CD4-positive, CD25-positive, alpha-beta regulatory T cell (primary cell): Measurements from ENCODE around the gene CMPK2. TPM values are rescaled to one million over a fixed set of nuclear protein-coding genes. Genes with fewer than 3 reads are reported as not detected.
"Not testable (repeated sequence)": the region's sequence is repeated elsewhere in the genome, so short reads cannot be mapped to it uniquely, and the experiment has no call there.

ENCODE experiments used
- ATAC-seq, 2 donors: fragments of 150-1000 bp; cut with Tn5 transposase; one replicate each; pipeline ENCODE4 v1.10.0; 2021; ENCODE audit warnings: low read depth in 2 of 2, moderate number of reproducible peaks in 2 of 2, moderate library complexity in 1 of 2
- DNase-seq, 3 donors: peaks; one replicate each; pipeline versions ENCODE4 v3.0.0 to v3.0.0-alpha.2; 2012 to 2022; ENCODE audit warnings: mixed read lengths in 1 of 3
- H3K27ac ChIP-seq: one replicate; pipeline ENCODE4 v1.7.0; 2013; ENCODE audit warnings: mild to moderate bottlenecking, low read length; ENCODE audit not compliant: insufficient read depth, poor library complexity, severe bottlenecking
- H3K27me3 ChIP-seq: one replicate; pipeline ENCODE4 v1.7.0; 2013; ENCODE audit warnings: low read length; ENCODE audit not compliant: control insufficient read depth, insufficient read depth
- H3K36me3 ChIP-seq: one replicate; pipeline ENCODE4 v1.7.0; 2013; ENCODE audit warnings: mild to moderate bottlenecking, low read length, moderate library complexity; ENCODE audit not compliant: control insufficient read depth, insufficient read depth
- H3K4me1 ChIP-seq: 2 replicates; pipeline ENCODE4 v1.7.0; 2013; ENCODE audit warnings: mild to moderate bottlenecking, low read length; ENCODE audit not compliant: insufficient read depth, control insufficient read depth, poor library complexity, severe bottlenecking
- H3K4me3 ChIP-seq: one replicate; pipeline ENCODE4 v1.7.0; 2013; ENCODE audit warnings: low read depth, mild to moderate bottlenecking, low read length, moderate library complexity
- H3K9me3 ChIP-seq, 2 experiments: 1 replicate in 1 of 2; 2 replicates in 1 of 2; pipeline ENCODE4 v1.7.0; 2013; ENCODE audit warnings: low read length in 2 of 2, mild to moderate bottlenecking in 1 of 2, moderate library complexity in 1 of 2; ENCODE audit not compliant: control insufficient read depth in 2 of 2
- H3K27ac Mint-ChIP-seq, 3 donors: one replicate each; pipeline ENCODE4 v1.8.0; 2020 to 2022; ENCODE audit warnings: mild to moderate bottlenecking in 3 of 3, mixed read lengths in 3 of 3, moderate library complexity in 2 of 3
- H3K27me3 Mint-ChIP-seq: one replicate; pipeline ENCODE4 v1.8.0; 2022; ENCODE audit warnings: mild to moderate bottlenecking, mixed read lengths
- H3K36me3 Mint-ChIP-seq: one replicate; pipeline ENCODE4 v1.8.0; 2020; ENCODE audit warnings: mixed read lengths
- H3K4me1 Mint-ChIP-seq, 4 donors: one replicate each; pipeline ENCODE4 v1.8.0; 2020 to 2022; ENCODE audit warnings: mixed read lengths in 4 of 4, mild to moderate bottlenecking in 1 of 4
- H3K4me3 Mint-ChIP-seq, 4 donors: one replicate each; pipeline ENCODE4 v1.8.0; 2020 to 2022; ENCODE audit warnings: mild to moderate bottlenecking in 4 of 4, mixed read lengths in 4 of 4, moderate library complexity in 3 of 4
- H3K9me3 Mint-ChIP-seq, 7 donors: one replicate each; pipeline ENCODE4 v1.8.0; 2020 to 2022; ENCODE audit warnings: mixed read lengths in 7 of 7, mild to moderate bottlenecking in 3 of 7, moderate library complexity in 2 of 7
- polyA plus RNA-seq, 4 donors: library from polyadenylated mRNA; unstranded; fragments of 300-500 nt; fragmentation: Illumina TruSeq; gene quantifications; one replicate each; pipeline ENCODE4 v1.2.3, GENCODE V29; 2021
- total RNA-seq: library from RNA; stranded (reverse); gene quantifications from one replicate; pipeline ENCODE4 v1.2.3, GENCODE V29; 2022

The CMPK2 gene
- total and polyA plus RNA-seq, 5 donors from 2014 or later = 1.7 to 7.4 (median 4.0) TPM

- peaks cover 0 to 4% (median 0%) of the 10 kb centered on the region in 7 donors for H3K9me3 Mint-ChIP-seq
- H3K4me1 Mint-ChIP-seq = peaks cover 6 to 37% (median 23%) of the 10 kb centered on the region in 4 donors
- peak overlapping the region; percentile 80 for H3K4me3 ChIP-seq
- H3K27ac ChIP-seq = no peak overlapping the region
- DNase-seq = peak; percentile 4 to 42 (median 28)
- peak; percentile 42 to 43 for ATAC-seq
- peaks cover 7% of the 10 kb centered on the region for H3K4me1 ChIP-seq
- peak overlapping the region; percentile 92 to 98 (median 96) for H3K4me3 Mint-ChIP-seq
- H3K27ac Mint-ChIP-seq = peak overlapping the region; percentile 92 to 98 (median 94)
- peaks cover 15% of the 10 kb centered on the region for H3K36me3 Mint-ChIP-seq
- H3K27me3 Mint-ChIP-seq = peaks cover 28% of the 10 kb centered on the region
- no peaks in the 10 kb centered on the region for H3K9me3 ChIP-seq
- H3K27me3 ChIP-seq = no peaks in the 10 kb centered on the region
- H3K36me3 ChIP-seq = no peaks in the 10 kb centered on the region
Measured at GRCh38 chr2:6866275-6866671, 566 bp upstream of the CMPK2 start.

- no peak overlapping the region for H3K27ac ChIP-seq
- H3K27ac Mint-ChIP-seq = peak overlapping the region in 2 of 3 donors; percentile 12 to 44
- no peaks in the 10 kb centered on the region for H3K27me3 ChIP-seq
- H3K9me3 Mint-ChIP-seq = peaks cover 0 to 8% (median 4%) of the 10 kb centered on the region in 7 donors
- peaks cover 8% of the 10 kb centered on the region for H3K36me3 ChIP-seq
- peaks cover 0 to 5% of the 10 kb centered on the region in 2 experiments for H3K9me3 ChIP-seq
- H3K36me3 Mint-ChIP-seq = peaks cover 29% of the 10 kb centered on the region
- ATAC-seq = peak in 1 of 2 donors; percentile 11
- H3K4me3 Mint-ChIP-seq = peak overlapping the region; percentile 68 to 88 (median 72)
- peaks cover 14% of the 10 kb centered on the region for H3K27me3 Mint-ChIP-seq
- peaks cover 7% of the 10 kb centered on the region for H3K4me1 ChIP-seq
- peaks cover 6 to 41% (median 23%) of the 10 kb centered on the region in 4 donors for H3K4me1 Mint-ChIP-seq
- no peak for DNase-seq
- peak overlapping the region; percentile 40 for H3K4me3 ChIP-seq
Measured at GRCh38 chr2:6864923-6865345, 773 bp downstream of the CMPK2 start.

- H3K36me3 Mint-ChIP-seq = peaks cover 33% of the 10 kb centered on the region
- DNase-seq = no peak
- H3K27ac ChIP-seq = no peak overlapping the region
Measured at GRCh38 chr2:6864231-6864754, 1.4 kb downstream of the CMPK2 start.

GRCh38 chr2:6863792-6864191, 1.9 kb downstream of the CMPK2 start:
- Histone ChIP-seq H3K4me3 (no peak overlapping the region), H3K27ac (no peak overlapping the region), H3K4me1 (peaks cover 7% of the 10 kb centered on the region), H3K27me3 (no peaks in the 10 kb centered on the region), H3K36me3 (peaks cover 12% of the 10 kb centered on the region), H3K9me3 (peaks cover 0 to 7% of the 10 kb centered on the region in 2 experiments)
- Mint-ChIP-seq H3K27me3 (peaks cover 11% of the 10 kb centered on the region), H3K27ac (peak overlapping the region in 1 of 3 donors; percentile 76), H3K4me1 (peaks cover 6 to 41% (median 23%) of the 10 kb centered on the region in 4 donors), H3K36me3 (peaks cover 38% of the 10 kb centered on the region), H3K9me3 (peaks cover 0 to 15% (median 5%) of the 10 kb centered on the region in 7 donors), H3K4me3 (peak overlapping the region; percentile 68 to 92 (median 80))
- ATAC-seq (no peak), DNase-seq (no peak)

More at GRCh38 chr2:6864231-6864754, 1.4 kb downstream of the CMPK2 start:
- Mint-ChIP-seq H3K4me3 (peak overlapping the region; percentile 62 to 88 (median 70)), H3K4me1 (peaks cover 6 to 41% (median 23%) of the 10 kb centered on the region in 4 donors), H3K9me3 (peaks cover 0 to 12% (median 4%) of the 10 kb centered on the region in 7 donors), H3K27ac (peak overlapping the region in 1 of 3 donors; percentile 12), H3K27me3 (peaks cover 11% of the 10 kb centered on the region)
- Histone ChIP-seq H3K36me3 (peaks cover 10% of the 10 kb centered on the region), H3K9me3 (peaks cover 0 to 5% of the 10 kb centered on the region in 2 experiments), H3K4me3 (peak overlapping the region; percentile 40), H3K27me3 (no peaks in the 10 kb centered on the region), H3K4me1 (peaks cover 7% of the 10 kb centered on the region)
- no peak for ATAC-seq

GRCh38 chr2:6860296-6860695, 5.4 kb downstream of the CMPK2 start:
- Mint-ChIP-seq H3K27ac (no peak overlapping the region), H3K4me1 (peaks cover 7 to 33% (median 17%) of the 10 kb centered on the region in 4 donors)
- no peak for ATAC-seq

GRCh38 chr2:6858466-6859027, 7.2 kb downstream of the CMPK2 start:
- H3K4me3 Mint-ChIP-seq, H3K4me1 ChIP-seq, H3K27ac ChIP-seq, ATAC-seq, H3K27me3 ChIP-seq, H3K27me3 Mint-ChIP-seq, H3K4me3 ChIP-seq, H3K9me3 ChIP-seq, DNase-seq: not testable (repeated sequence)
- H3K36me3 Mint-ChIP-seq = peaks cover 71% of the 10 kb centered on the region
- peak overlapping the region in 1 of 3 donors; percentile 54 for H3K27ac Mint-ChIP-seq
- peaks cover 12% of the 10 kb centered on the region for H3K36me3 ChIP-seq
- H3K9me3 Mint-ChIP-seq = peaks cover 1 to 26% (median 10%) of the 10 kb centered on the region in 7 donors
- peaks cover 5 to 25% (median 14%) of the 10 kb centered on the region in 4 donors for H3K4me1 Mint-ChIP-seq

More at GRCh38 chr2:6860296-6860695, 5.4 kb downstream of the CMPK2 start:
- Mint-ChIP-seq H3K36me3 (peaks cover 60% of the 10 kb centered on the region), H3K27me3 (peaks cover 5% of the 10 kb centered on the region), H3K9me3 (peaks cover 1 to 26% (median 10%) of the 10 kb centered on the region in 7 donors), H3K4me3 (peak overlapping the region in 1 of 4 donors; percentile 53)
- Histone ChIP-seq H3K27me3 (no peaks in the 10 kb centered on the region), H3K27ac (no peak overlapping the region), H3K9me3 (peaks cover 0 to 9% of the 10 kb centered on the region in 2 experiments), H3K4me3 (no peak overlapping the region), H3K4me1 (no peaks in the 10 kb centered on the region), H3K36me3 (peaks cover 12% of the 10 kb centered on the region)
- no peak for DNase-seq

- Histone ChIP-seq H3K4me3 (no peak overlapping the region), H3K36me3 (peaks cover 12% of the 10 kb centered on the region), H3K27me3 (no peaks in the 10 kb centered on the region), H3K4me1 (no peaks in the 10 kb centered on the region), H3K27ac (no peak overlapping the region), H3K9me3 (peaks cover 0 to 9% of the 10 kb centered on the region in 2 experiments)
- no peak for ATAC-seq
- H3K4me1 Mint-ChIP-seq = peaks cover 0 to 13% (median 10%) of the 10 kb centered on the region in 4 donors
- H3K36me3 Mint-ChIP-seq = peaks cover 69% of the 10 kb centered on the region
- peaks cover 1 to 26% (median 10%) of the 10 kb centered on the region in 7 donors for H3K9me3 Mint-ChIP-seq
- H3K4me3 Mint-ChIP-seq = no peak overlapping the region
- peaks cover 5% of the 10 kb centered on the region for H3K27me3 Mint-ChIP-seq
- no peak for DNase-seq
- H3K27ac Mint-ChIP-seq = peak overlapping the region in 1 of 3 donors; percentile 57
Measured at GRCh38 chr2:6856548-6856920, 9.2 kb downstream of the CMPK2 start.
